GM12878 (cell line): ENCODE data around the gene GAS2L2. TPM values are rescaled to one million over a fixed set of nuclear protein-coding genes. Genes with fewer than 3 reads are reported as not detected.

Experiments
- ATAC-seq: fragments of 200-7000 bp; cut with Tn5 transposase; 3 replicates; pipeline ENCODE4 v1.9.1; 2020; ENCODE audit warnings: mild to moderate bottlenecking, moderate library complexity
- BruUV-seq: library from RNA; stranded (reverse); fragments of 400-500 nt; replicated peaks from 2 replicates; lab custom pipeline; 2021; lab: Mats Ljungman, UMichigan
- CTCF ChIA-PET: fragments of 300-600 bp; sonication (Branson Sonifier 250); formaldehyde crosslinking; extraction: SDS; loops from one replicate; lab custom pipeline; 2021; ENCODE audit warnings: inconsistent platforms; lab: Yijun Ruan, JAX
- POLR2A ChIA-PET: fragments of 350-600 bp; formaldehyde crosslinking; extraction: SDS; loops from one replicate; lab custom pipeline; 2021; ENCODE audit warnings: inconsistent platforms; lab: Charles Lee
- RAD21 ChIA-PET: fragments of 300-600 bp; sonication (Branson Sonifier 250); formaldehyde crosslinking; loops from one replicate; lab custom pipeline; 2023; ENCODE audit warnings: antibody characterized with exemption; ENCODE audit not compliant: unreplicated experiment; lab: Charles Lee
- SMC1A ChIA-PET: fragments of 300-600 bp; sonication (Branson Sonifier 250); formaldehyde crosslinking; loops from one replicate; lab custom pipeline; 2023; ENCODE audit not compliant: unreplicated experiment, uncharacterized antibody; lab: Charles Lee
- DNase-seq: peaks from one replicate; pipeline ENCODE4 v3.0.0-alpha.2; 2011; ENCODE audit warnings: low read depth, low spot score
- FAIRE-seq: peaks from 3 replicates; lab custom pipeline; 2011; peaks lifted over from hg19 to GRCh38; lab: Jason Lieb, UNC
- H2AFZ ChIP-seq: 2 replicates; pipeline ENCODE4 v1.6.0; 2011; ENCODE audit warnings: low read depth, low read length, control low read depth; ENCODE audit not compliant: control insufficient read depth
- H3K27ac ChIP-seq: 2 replicates; pipeline ENCODE4 v1.5.1; 2011; ENCODE audit warnings: control low read depth; ENCODE audit not compliant: control insufficient read depth, insufficient read depth
- H3K27me3 ChIP-seq, 2 experiments: replicated peaks in 1 of 2; 2 replicates each; pipeline versions ENCODE4 v1.6.0 to v1.6.1; 2011; ENCODE audit warnings: low read length in 1 of 2; ENCODE audit not compliant: control insufficient read depth in 2 of 2, insufficient read depth in 2 of 2
- H3K36me3 ChIP-seq, 2 experiments: 2 replicates each; pipeline ENCODE4 v1.5.1; 2011; ENCODE audit warnings: low read length in 1 of 2; ENCODE audit not compliant: control insufficient read depth in 2 of 2, insufficient read depth in 2 of 2
- H3K4me1 ChIP-seq: 2 replicates; pipeline ENCODE4 v1.6.1; 2011; ENCODE audit warnings: mild to moderate bottlenecking, low read length, moderate library complexity, mixed read lengths; ENCODE audit not compliant: control insufficient read depth, insufficient read depth
- H3K4me2 ChIP-seq: 2 replicates; pipeline ENCODE4 v1.6.0; 2011; ENCODE audit warnings: control low read depth; ENCODE audit not compliant: control insufficient read depth, insufficient read depth
- H3K4me3 ChIP-seq: fragments of 200-600 bp; sonication (generic); 2 replicates; pipeline ENCODE4 v1.5.1; 2016
- H3K79me2 ChIP-seq: 2 replicates; pipeline ENCODE4 v1.6.0; 2011; ENCODE audit warnings: low read length; ENCODE audit not compliant: control insufficient read depth, insufficient read depth
- H3K9ac ChIP-seq: 2 replicates; pipeline ENCODE4 v1.8.0; 2011; ENCODE audit warnings: low read length, control low read depth, mixed read lengths; ENCODE audit not compliant: control insufficient read depth, insufficient read depth
- H3K9me3 ChIP-seq: replicated peaks from 3 replicates; pipeline ENCODE4 v1.5.1; 2011; ENCODE audit warnings: mild to moderate bottlenecking, low read length; ENCODE audit not compliant: control insufficient read depth, insufficient read depth
- H4K20me1 ChIP-seq: 2 replicates; pipeline ENCODE4 v1.6.0; 2011; ENCODE audit not compliant: control insufficient read depth, insufficient read depth
- CBX5 ChIP-seq: sonication (generic); IDR thresholded peaks from 2 replicates; pipeline ENCODE4 v1.6.1; 2016; ENCODE audit warnings: low read depth, moderate library complexity, mild to moderate bottlenecking, inconsistent platforms
- CEBPZ ChIP-seq: fragments of 150-350 bp; IDR thresholded peaks from 2 replicates; pipeline ENCODE4 v1.6.1; 2016; ENCODE audit warnings: low read depth, low read length
- DPF2 ChIP-seq: fragments of 450-650 bp; IDR thresholded peaks from 2 replicates; pipeline ENCODE4 v1.6.1; 2017; ENCODE audit warnings: mild to moderate bottlenecking
- GABPA ChIP-seq: IDR thresholded peaks from 2 replicates; pipeline ENCODE4 v1.6.1; 2014; ENCODE audit warnings: antibody characterized with exemption, low read depth, mild to moderate bottlenecking, inconsistent platforms
- PRDM15 ChIP-seq: fragments of 450-650 bp; formaldehyde crosslinking; IDR thresholded peaks from 2 replicates; pipeline ENCODE4 v1.4.0; 2020; ENCODE audit warnings: mild to moderate bottlenecking, moderate library complexity
- RAD21 ChIP-seq: IDR thresholded peaks from 2 replicates; pipeline ENCODE4 v1.6.1; 2011; ENCODE audit warnings: mild to moderate bottlenecking, low read depth, low read length, moderate library complexity; ENCODE audit not compliant: insufficient read depth
- RAD51 ChIP-seq: fragments of 450-650 bp; IDR thresholded peaks from 2 replicates; pipeline ENCODE4 v1.6.1; 2016; ENCODE audit warnings: moderate library complexity, mild to moderate bottlenecking, inconsistent platforms
- TARDBP ChIP-seq: IDR thresholded peaks from 2 replicates; pipeline ENCODE4 v1.6.1; 2016; ENCODE audit warnings: borderline replicate concordance
- ZBED1 ChIP-seq: IDR thresholded peaks from 2 replicates; pipeline ENCODE4 v1.6.1; 2016; ENCODE audit warnings: borderline replicate concordance
- WGBS: methylation state at CpG from one replicate; pipeline ENCODE4 v1.1.6; 2016; ENCODE audit warnings: low lambda C conversion rate; ENCODE audit not compliant: insufficient replicate concordance, insufficient coverage; ENCODE audit errors: missing lambda C conversion rate; 5-methylcytosine and 5-hydroxymethylcytosine counted together
- in situ Hi-C: fragments of 300-500 bp; cut with MboI; formaldehyde crosslinking; loops from 9 replicates; pipeline ENCODE4 v1.14.3; 2018; ENCODE audit warnings: mixed read lengths
- intact Hi-C: fragments of 100-400 bp; cut with micrococcal nuclease; formaldehyde crosslinking; loops from one replicate; pipeline ENCODE4 v1.14.2; 2022; ENCODE audit not compliant: unreplicated experiment
- polyA plus RNA-seq, 11 experiments: library from polyadenylated mRNA; depleted of rRNA in 4 of 11; unstranded in 6 of 11; stranded (reverse) in 5 of 11; fragments of >200 nt; fragmentation: Nextera tagmentation in 4 of 11; fragmentation: Illumina TruSeq in 1 of 11; extraction: Ambion mirVana in 4 of 11; extraction: Trizol in 1 of 11; gene quantifications; 1 replicate in 1 of 11; 2 replicates in 10 of 11; pipeline versions ENCODE4 v1.2.1 to v1.2.3, GENCODE V29; 2011 to 2016; ENCODE audit warnings: inconsistent platforms in 2 of 11, missing spikeins in 2 of 11, low read depth in 1 of 11
- total RNA-seq, 4 experiments: library from RNA; depleted of rRNA in 3 of 4; stranded (reverse); fragments of >200 nt in 3 of 4; fragmentation: Illumina TruSeq in 1 of 4; extraction: Trizol in 1 of 4; gene quantifications; 2 replicates each; pipeline versions ENCODE4 v1.2.1 to v1.2.3, GENCODE V29; 2013 to 2021
- TF ChIP-seq, protein P1 (sequence below): fragments of 450-650 bp; IDR thresholded peaks from 2 replicates; pipeline ENCODE4 v1.6.1; 2017; ENCODE audit warnings: borderline replicate concordance
- TF ChIP-seq, protein P2 (sequence below): fragments of 450-650 bp; conservative IDR thresholded peaks from 2 replicates; pipeline ENCODE4 v1.6.1; 2017; ENCODE audit warnings: mild to moderate bottlenecking, moderate library complexity
- TF ChIP-seq, protein P3 (sequence below): IDR thresholded peaks from 2 replicates; pipeline ENCODE4 v1.6.1; 2012; ENCODE audit warnings: low read depth, low read length, improper control_type of control experiment

GAS2L2 gene
- total and polyA plus RNA-seq, 10 of the 15 experiments (the other 5 are each of a cell fraction or from before 2014, with no cell fraction given) = 0.01 TPM; not detected in 9

GRCh38 chr17:35726127-35726952 is 26.7 kb downstream of the GAS2L2 start:
- intact Hi-C loops = no loop called here
- POLR2A ChIA-PET = interaction anchor here (1.0 kb wide), 1 partner anchor 18 kb away, joined by 3 read pairs; no protein-coding TSS in a partner anchor
- TF ChIP-seq ZBED1 (no peak), CBX5 (no peak), TARDBP (no peak), GABPA (no peak), DPF2 (no peak), PRDM15 (CRISPR knock-in tag) (no peak), RAD21 (no peak), CEBPZ (no peak), RAD51 (no peak)
- TF ChIP-seq, protein P1, sequence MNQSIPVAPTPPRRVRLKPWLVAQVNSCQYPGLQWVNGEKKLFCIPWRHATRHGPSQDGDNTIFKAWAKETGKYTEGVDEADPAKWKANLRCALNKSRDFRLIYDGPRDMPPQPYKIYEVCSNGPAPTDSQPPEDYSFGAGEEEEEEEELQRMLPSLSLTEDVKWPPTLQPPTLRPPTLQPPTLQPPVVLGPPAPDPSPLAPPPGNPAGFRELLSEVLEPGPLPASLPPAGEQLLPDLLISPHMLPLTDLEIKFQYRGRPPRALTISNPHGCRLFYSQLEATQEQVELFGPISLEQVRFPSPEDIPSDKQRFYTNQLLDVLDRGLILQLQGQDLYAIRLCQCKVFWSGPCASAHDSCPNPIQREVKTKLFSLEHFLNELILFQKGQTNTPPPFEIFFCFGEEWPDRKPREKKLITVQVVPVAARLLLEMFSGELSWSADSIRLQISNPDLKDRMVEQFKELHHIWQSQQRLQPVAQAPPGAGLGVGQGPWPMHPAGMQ = no peak
- TF ChIP-seq, protein P2, sequence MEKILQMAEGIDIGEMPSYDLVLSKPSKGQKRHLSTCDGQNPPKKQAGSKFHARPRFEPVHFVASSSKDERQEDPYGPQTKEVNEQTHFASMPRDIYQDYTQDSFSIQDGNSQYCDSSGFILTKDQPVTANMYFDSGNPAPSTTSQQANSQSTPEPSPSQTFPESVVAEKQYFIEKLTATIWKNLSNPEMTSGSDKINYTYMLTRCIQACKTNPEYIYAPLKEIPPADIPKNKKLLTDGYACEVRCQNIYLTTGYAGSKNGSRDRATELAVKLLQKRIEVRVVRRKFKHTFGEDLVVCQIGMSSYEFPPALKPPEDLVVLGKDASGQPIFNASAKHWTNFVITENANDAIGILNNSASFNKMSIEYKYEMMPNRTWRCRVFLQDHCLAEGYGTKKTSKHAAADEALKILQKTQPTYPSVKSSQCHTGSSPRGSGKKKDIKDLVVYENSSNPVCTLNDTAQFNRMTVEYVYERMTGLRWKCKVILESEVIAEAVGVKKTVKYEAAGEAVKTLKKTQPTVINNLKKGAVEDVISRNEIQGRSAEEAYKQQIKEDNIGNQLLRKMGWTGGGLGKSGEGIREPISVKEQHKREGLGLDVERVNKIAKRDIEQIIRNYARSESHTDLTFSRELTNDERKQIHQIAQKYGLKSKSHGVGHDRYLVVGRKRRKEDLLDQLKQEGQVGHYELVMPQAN = no peak
- TF ChIP-seq, protein P3, sequence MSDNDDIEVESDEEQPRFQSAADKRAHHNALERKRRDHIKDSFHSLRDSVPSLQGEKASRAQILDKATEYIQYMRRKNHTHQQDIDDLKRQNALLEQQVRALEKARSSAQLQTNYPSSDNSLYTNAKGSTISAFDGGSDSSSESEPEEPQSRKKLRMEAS = no peak

More at GRCh38 chr17:35726127-35726952, 26.7 kb downstream of the GAS2L2 start:
- Histone ChIP-seq H3K27ac (no peak overlapping the region), H3K9me3 (no peaks in the 10 kb centered on the region), H2AFZ (no peak overlapping the region), H3K4me3 (no peak overlapping the region), H3K4me2 (no peak overlapping the region), H3K9ac (no peak overlapping the region), H3K79me2 (no peaks in the 10 kb centered on the region), H3K27me3 (no peaks in the 10 kb centered on the region), H4K20me1 (no peaks in the 10 kb centered on the region), H3K4me1 (no peaks in the 10 kb centered on the region), H3K36me3 (peaks cover 3 to 5% of the 10 kb centered on the region in 2 experiments; a peak in 3 of 4 replicates)
- ChIA-PET SMC1A (interaction anchor here (1.2 kb wide), 1 partner anchor 9 kb away, joined by 3 read pairs; no protein-coding TSS in a partner anchor), CTCF (interaction anchor here (3.1 kb wide), 1 partner anchor 21 kb away, joined by 11 read pairs; no protein-coding TSS in a partner anchor), RAD21 (no interaction called here)
- no TSS peak for BruUV-seq
- FAIRE-seq (no peak), DNase-seq (no peak), ATAC-seq (no peak)
- WGBS = 66% methylated on average over 6 of the region's 6 CpGs
- in situ Hi-C loops = no loop called here
